ENCODE results near the gene SIRT7. TPM values are rescaled to one million over a fixed set of nuclear protein-coding genes. Genes with fewer than 3 reads are reported as not detected.
A peak's percentile ranks its signal among the peaks of the same experiment; 100 is the strongest.

SIRT7 gene
- total RNA-seq, 1 experiment from 2014 or later: 51.6 TPM

DNA sequence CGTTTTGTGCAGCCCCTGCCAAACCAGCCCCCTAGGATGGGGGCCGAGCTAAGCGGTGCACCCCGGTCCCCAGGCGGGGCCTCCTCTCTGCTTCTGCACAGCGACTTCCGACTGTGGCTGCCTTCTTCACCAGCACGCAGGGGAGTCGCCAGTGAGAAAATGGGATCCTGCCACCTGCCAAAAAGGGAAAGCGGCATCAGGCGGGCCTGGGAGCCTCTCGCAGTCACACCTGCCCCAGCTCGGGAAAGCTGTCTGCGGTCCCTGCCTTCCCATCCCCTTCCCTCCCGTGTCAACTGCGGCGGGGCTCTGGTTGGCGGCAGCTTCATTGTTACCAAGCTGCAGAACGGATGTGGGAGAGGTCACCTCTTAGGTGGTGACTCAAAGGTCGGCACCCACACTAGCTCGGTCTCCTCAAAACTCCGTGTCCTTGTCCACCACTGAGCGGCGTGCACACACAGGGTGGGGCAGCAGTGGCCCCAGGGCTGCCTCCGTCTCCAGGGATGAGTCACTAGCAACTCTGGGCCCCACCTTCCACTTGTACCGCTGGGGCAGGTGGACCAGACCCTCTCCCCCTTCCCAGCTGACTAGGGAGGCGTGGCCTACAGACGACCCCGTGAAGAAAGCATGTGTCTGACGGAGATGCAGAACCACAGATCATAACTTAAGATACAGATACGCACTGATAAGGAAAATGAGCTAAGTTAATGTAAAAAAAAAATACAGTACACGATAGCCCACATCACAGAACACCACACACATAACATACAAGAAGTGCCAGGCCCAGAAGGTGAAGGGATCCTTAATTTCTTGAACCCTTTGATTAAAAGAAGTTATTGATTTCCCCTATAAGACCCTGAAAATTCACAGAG, 5.3 kb downstream of the SIRT7 start:
- peak; percentile 61 for ATAC-seq
- no peak for TF ChIP-seq EZH2 (IDR thresholded peaks at IDR 0.05; ENCODE audit: low read length, unreplicated experiment)
- TF ChIP-seq, protein P1, sequence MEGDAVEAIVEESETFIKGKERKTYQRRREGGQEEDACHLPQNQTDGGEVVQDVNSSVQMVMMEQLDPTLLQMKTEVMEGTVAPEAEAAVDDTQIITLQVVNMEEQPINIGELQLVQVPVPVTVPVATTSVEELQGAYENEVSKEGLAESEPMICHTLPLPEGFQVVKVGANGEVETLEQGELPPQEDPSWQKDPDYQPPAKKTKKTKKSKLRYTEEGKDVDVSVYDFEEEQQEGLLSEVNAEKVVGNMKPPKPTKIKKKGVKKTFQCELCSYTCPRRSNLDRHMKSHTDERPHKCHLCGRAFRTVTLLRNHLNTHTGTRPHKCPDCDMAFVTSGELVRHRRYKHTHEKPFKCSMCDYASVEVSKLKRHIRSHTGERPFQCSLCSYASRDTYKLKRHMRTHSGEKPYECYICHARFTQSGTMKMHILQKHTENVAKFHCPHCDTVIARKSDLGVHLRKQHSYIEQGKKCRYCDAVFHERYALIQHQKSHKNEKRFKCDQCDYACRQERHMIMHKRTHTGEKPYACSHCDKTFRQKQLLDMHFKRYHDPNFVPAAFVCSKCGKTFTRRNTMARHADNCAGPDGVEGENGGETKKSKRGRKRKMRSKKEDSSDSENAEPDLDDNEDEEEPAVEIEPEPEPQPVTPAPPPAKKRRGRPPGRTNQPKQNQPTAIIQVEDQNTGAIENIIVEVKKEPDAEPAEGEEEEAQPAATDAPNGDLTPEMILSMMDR (conservative IDR thresholded peaks at IDR 0.05; ENCODE audit: low read depth, low read length): peak; percentile 37; the same call in 1 of the 2 replicates
- no peak overlapping the region for H2AFZ ChIP-seq (ENCODE audit: low read length)
- H3K4me3 ChIP-seq (ENCODE audit: low read length): no peak overlapping the region; the same call in 1 of the 2 replicates
- peaks cover 26% of the 10 kb centered on the region; the same call in 1 of the 2 replicates for H3K36me3 ChIP-seq (ENCODE audit: low read depth, low read length)
- no peaks in the 10 kb centered on the region for H3K27me3 ChIP-seq (ENCODE audit: low read length)
- no TSS peak for BruUV-seq (replicated peaks)
- H3K4me2 ChIP-seq (ENCODE audit: low read length): peak overlapping the region; percentile 70
- peaks cover 29% of the 10 kb centered on the region for H3K79me2 ChIP-seq (ENCODE audit: low read length)
- peak; percentile 90 for DNase-seq
- H4K20me1 ChIP-seq (ENCODE audit: low read length): 0 out of 2 replicates have a peak, but pooled peaks cover 18% of the 10 kb centered on the region
- H3K9me3 ChIP-seq (ENCODE audit: low read length): no peaks in the 10 kb centered on the region
- peaks cover 45% of the 10 kb centered on the region for H3K4me1 ChIP-seq (ENCODE audit: insufficient read depth, low read length)
- ChIA-PET POLR2A (ENCODE audit: unreplicated experiment) (no interaction called here), CTCF (interaction anchor here (0.5 to 1.0 kb wide), 3 partner anchors 11 to 33 kb away, joined by 3 to 4 read pairs (median 3); no protein-coding TSS in a partner anchor)
- H3K27ac ChIP-seq (ENCODE audit: low read length): peak overlapping the region; percentile 52
- intact Hi-C loops (cut with micrococcal nuclease): no loop called here
- no peak overlapping the region for H3K9ac ChIP-seq (ENCODE audit: low read length)
- peaks cover 7% of the 10 kb centered on the region for H3F3A ChIP-seq (ENCODE audit: low read length, unreplicated experiment)
- no peaks in the 10 kb centered on the region for H3K9me2 ChIP-seq (replicated peaks; ENCODE audit: low read length)

DNA sequence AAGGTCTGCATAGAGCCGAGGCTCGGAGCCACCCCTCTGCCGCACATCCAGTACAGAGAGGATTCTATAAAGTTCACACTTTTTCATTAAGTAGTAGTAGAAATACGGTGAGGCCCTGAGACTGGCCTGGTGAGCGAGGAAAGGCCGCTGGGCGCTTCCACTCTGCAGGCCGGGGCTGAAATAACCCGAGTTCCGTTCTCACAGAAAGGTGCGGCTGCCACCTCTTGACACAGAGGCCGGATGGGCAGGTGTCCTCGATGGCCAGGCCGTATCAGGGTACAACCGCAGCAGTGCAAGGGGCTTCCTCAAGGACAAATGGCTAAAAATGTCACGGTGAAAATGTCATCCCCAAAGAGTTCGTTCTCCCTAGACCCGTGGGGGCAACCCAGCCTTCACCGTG, 6.0 kb downstream of the SIRT7 start:
- DNase-seq (no peak), ATAC-seq (no peak)
- peak overlapping the region; percentile 70 for H3K4me2 ChIP-seq (ENCODE audit: low read length)
- H3K27ac ChIP-seq (ENCODE audit: low read length): peak overlapping the region; percentile 45; the same call in 1 of the 2 replicates
- H3K4me1 ChIP-seq (ENCODE audit: insufficient read depth, low read length): peaks cover 42% of the 10 kb centered on the region
- no peak overlapping the region for H2AFZ ChIP-seq (ENCODE audit: low read length)
- CTCF ChIA-PET: interaction anchor here (1.0 kb wide), 1 partner anchor 12 kb away, joined by 3 read pairs; no protein-coding TSS in a partner anchor
- peaks cover 26% of the 10 kb centered on the region; the same call in 1 of the 2 replicates for H3K36me3 ChIP-seq (ENCODE audit: low read depth, low read length)
- intact Hi-C loops (cut with micrococcal nuclease): loop anchor here (1.0 kb wide), 1 partner anchor 21 kb away; the partner anchor contains the start of genes ALYREF and ANAPC11
- no TSS peak for BruUV-seq (replicated peaks)
- H3K79me2 ChIP-seq (ENCODE audit: low read length): peaks cover 22% of the 10 kb centered on the region
- H3K9ac ChIP-seq (ENCODE audit: low read length): no peak overlapping the region
- TF ChIP-seq, protein P1 (conservative IDR thresholded peaks at IDR 0.05; ENCODE audit: low read depth, low read length): no peak
- TF ChIP-seq EZH2phosphoT487 (IDR thresholded peaks at IDR 0.05; ENCODE audit: borderline replicate concordance, low read length): no peak
- TF ChIP-seq EZH2 (IDR thresholded peaks at IDR 0.05; ENCODE audit: low read length, unreplicated experiment): no peak
- no peaks in the 10 kb centered on the region for H3K27me3 ChIP-seq (ENCODE audit: low read length)
- H4K20me1 ChIP-seq (ENCODE audit: low read length): 0 out of 2 replicates have a peak, but pooled peaks cover 18% of the 10 kb centered on the region
- H3K9me2 ChIP-seq (replicated peaks; ENCODE audit: low read length): no peaks in the 10 kb centered on the region
- H3F3A ChIP-seq (ENCODE audit: low read length, unreplicated experiment): peaks cover 7% of the 10 kb centered on the region
- no peaks in the 10 kb centered on the region for H3K9me3 ChIP-seq (ENCODE audit: low read length)
- POLR2A ChIA-PET (ENCODE audit: unreplicated experiment): interaction anchor here (0.7 kb wide), 1 partner anchor 15 kb away, joined by 4 read pairs; no protein-coding TSS in a partner anchor
- H3K4me3 ChIP-seq (ENCODE audit: low read length): peak overlapping the region; percentile 49

Measured in PC-3 (cell line).